Stimulated activated CD8-positive, alpha-beta memory T cell treated with anti-CD3 and anti-CD28 coated beads, Interleukin-4, amount 100 ng/mL, for 48 hours (primary cell): ENCODE measurements around the gene CCDC13.

Source experiments
- DNase-seq: peaks from one replicate; pipeline ENCODE4 v3.0.0-alpha.2; 2020

The CCDC13 gene

GRCh38 chr3:42795621-42796181, 22.6 kb upstream of the CCDC13 start:
- no peak for DNase-seq

- no peak for DNase-seq
Measured at GRCh38 chr3:42790714-42791229, 17.7 kb upstream of the CCDC13 start.

DNA sequence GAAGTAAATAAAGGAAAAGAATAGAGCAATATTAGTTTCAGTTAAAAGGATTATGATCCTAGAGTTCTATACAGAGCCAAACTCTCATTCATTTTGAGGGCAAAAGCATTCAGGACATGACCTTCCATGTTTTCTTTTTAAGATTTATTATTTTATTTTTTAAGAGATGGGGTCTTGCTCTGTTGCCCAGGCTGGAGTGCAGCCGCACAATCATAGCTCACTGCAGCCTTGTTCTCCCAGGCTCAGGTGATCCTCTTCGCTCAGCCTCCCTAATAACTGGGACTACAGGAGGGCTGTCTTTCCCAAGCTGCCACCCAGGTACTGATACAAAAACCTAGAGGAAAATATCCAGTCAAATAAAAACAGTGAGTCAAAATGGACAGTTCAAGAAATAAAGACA, 13.6 kb upstream of the CCDC13 start:
- DNase-seq, result no peak

DNA sequence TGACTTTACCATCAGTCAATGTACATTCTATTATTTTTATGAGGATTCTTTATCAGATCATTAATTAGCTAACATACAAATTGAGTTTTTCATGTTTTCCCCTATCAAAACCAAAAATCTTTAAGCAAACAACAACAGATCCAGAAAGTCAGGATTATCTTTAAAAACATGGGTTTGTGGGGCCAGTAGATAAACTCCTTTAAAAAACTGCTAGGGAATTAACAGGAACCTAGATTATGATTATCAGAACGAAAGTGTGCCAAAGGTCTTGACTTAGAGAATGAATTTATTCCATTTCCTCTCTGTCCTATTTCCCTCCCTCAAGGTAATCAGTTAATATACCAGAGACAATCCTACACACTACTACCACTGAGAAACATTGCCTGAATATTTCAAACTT, 13.2 kb upstream of the CCDC13 start:
- DNase-seq, result no peak

GRCh38 chr3:42780892-42781700, 8.0 kb upstream of the CCDC13 start:
- DNase-seq, result no peak

- DNase-seq, result no peak
Measured at GRCh38 chr3:42780398-42780797, 7.3 kb upstream of the CCDC13 start.

DNA sequence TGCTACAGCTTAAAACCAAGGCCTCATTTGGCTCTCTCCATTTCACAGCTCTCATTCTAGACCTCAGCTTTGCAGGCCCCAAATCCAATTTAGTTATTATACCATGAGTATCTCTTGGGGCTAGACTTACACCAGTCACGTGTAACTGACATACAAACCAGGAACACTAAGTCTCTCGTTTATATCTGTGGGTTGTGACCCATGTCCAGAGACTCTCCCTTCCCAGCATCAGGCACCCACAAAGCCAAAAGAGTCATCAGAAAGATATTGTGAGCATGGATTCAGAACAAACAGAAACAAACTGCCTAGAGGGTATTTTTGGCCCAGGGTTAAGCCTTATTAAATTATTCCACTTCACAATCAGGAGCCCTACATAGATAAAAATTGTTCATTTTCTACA, 5.6 kb upstream of the CCDC13 start:
- no peak for DNase-seq

- DNase-seq, result no peak
Measured at GRCh38 chr3:42773409-42773751, 327 bp upstream of the CCDC13 start.

DNA sequence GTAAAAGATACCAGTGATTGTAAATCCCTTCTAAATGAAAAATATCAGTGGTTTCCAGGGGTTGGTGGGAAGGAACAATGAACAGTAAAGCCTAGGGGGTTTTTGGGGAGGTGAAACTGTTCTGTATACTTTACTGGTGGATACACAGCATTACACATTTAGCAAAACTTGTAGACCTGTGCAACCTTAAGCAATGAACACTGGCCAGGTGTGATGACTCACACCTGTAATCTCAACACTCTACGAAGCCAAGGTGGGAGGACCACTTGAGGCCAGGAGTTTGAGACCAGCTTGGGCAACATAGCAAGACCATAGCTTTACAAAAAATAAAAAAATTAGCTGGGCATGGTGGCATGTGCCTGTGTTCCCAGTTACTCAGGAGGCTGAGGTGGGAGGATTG, 1.8 kb downstream of the CCDC13 start:
- DNase-seq, result no peak

DNA sequence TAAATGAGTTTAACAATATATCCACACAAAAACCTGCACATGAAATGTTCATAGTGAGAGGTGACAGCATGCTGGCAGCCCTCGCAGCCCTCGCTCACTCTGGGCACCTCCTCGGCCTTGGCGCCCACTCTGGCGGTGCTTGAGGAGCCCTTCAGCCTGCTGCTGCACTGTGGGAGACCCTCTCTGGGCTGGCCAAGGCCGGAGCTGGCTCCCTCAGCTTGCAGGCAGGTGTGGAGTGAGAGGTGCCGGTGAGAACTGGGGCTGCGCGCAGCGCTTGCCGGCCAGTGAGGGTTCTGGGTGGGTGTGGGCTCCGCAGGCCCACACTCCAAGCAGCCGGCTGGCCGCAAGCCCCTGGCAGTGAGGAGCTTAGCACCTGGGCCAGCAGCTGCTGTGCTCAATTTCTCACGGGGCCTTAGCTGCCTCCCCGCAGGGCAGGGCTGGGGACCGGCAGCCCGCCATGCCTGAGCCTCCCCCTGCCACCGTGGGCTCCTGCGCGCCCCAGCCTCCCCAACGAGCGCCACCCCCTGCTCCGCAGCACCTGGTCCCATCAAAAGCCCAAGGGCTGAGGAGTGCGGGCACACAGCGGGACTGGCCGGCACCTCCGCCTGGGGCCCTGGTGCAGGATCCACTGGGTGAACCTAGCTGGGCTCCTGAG, 3.4 kb downstream of the CCDC13 start:
- DNase-seq, result no peak

DNA sequence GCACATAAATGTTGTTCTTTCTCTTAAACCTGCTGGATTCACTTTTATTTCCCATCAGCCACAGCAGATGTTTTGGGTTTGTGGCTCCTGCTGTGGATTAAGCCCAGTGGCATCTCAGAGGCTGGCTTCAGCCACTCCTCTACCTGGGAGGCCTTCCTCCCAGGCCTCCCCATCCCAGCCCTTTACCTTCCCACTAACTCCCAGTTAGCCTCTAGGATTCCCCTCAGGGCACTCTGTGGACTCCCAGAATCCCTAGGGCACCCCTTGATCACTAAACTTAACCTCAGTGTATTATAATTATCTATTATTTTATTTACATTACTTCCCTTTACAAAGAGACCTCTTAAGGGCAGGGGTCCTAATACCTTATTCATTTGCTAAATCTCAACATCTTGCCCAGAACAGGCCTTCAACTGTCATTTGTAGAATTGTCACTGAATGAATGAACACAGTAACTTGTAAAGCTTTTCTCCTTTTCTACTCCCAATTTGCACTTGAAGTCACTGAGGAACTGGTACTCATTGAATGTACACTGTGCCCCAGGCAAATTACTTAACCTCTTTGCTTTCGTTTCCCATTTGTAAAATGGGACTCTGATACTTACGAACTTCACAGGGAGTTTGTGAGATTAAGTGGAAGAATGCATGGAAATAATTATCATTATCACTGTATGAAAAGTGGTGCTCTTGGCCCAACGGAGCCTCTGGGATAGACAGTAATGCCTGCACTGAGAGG, 8.3 kb downstream of the CCDC13 start:
- DNase-seq, result no peak

GRCh38 chr3:42764115-42764514, 8.9 kb downstream of the CCDC13 start:
- no peak for DNase-seq

- no peak for DNase-seq
Measured at GRCh38 chr3:42763021-42763420, 10.0 kb downstream of the CCDC13 start.

DNA sequence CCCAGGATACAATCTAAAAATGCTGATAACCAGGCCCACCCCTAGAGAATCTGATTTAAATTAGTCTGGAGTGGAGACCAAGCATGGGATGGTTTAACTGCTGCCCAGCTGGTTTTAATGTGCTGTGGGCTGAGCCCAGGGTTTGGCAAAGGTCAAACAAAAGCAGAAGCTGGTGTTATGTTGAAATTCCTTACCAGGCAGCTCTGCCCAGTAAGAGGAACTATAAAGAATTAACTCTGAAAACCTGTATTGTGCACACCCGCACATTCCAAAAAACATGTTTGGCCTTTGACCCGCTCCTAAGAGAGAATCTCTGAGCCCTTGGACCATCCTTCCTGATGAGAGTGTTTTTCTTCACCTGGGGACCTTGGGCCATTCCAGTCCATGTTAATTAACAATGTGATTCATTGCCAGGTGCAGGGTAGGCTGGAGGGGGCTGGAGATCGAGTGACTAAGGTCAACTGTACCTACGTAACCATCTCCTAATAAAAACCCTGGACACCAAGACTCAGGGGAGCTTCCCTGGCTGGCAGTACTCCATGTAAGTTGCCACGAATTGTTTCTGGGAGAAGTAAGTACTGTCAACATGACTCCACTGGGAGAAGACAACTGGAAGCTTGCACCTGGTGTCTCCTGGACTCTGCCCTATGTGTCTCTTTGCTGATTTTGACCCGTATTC, 10.9 kb downstream of the CCDC13 start:
- no peak for DNase-seq

- peak; percentile 5 for DNase-seq
Measured at GRCh38 chr3:42758126-42758525, 14.9 kb downstream of the CCDC13 start.

DNA sequence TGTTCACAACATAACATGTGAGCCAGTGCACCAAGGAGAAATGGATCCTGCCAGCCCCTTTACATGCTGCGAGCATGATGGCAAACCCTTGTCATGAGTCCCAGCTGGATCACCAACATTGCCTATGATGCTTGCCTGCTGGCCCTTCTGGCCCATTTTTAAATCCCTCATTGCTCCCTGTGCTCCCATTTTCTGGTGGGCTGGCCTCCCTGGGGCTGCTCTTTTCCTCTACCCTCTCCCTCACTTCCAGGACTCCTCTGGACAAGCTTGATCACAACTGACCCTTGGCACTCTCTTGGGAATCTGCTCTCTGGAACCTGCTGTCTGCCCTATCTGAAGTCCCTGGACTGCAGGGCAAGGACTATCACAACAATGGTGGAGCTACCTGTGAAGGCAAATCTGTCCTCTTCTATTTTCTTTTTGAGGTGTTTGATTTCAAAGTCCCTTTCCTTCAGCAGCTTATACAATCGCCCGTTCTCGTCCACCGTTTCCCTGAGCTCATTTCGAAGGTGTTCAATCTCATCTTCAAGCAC, 16.3 kb downstream of the CCDC13 start:
- peak; percentile 8 for DNase-seq

DNA sequence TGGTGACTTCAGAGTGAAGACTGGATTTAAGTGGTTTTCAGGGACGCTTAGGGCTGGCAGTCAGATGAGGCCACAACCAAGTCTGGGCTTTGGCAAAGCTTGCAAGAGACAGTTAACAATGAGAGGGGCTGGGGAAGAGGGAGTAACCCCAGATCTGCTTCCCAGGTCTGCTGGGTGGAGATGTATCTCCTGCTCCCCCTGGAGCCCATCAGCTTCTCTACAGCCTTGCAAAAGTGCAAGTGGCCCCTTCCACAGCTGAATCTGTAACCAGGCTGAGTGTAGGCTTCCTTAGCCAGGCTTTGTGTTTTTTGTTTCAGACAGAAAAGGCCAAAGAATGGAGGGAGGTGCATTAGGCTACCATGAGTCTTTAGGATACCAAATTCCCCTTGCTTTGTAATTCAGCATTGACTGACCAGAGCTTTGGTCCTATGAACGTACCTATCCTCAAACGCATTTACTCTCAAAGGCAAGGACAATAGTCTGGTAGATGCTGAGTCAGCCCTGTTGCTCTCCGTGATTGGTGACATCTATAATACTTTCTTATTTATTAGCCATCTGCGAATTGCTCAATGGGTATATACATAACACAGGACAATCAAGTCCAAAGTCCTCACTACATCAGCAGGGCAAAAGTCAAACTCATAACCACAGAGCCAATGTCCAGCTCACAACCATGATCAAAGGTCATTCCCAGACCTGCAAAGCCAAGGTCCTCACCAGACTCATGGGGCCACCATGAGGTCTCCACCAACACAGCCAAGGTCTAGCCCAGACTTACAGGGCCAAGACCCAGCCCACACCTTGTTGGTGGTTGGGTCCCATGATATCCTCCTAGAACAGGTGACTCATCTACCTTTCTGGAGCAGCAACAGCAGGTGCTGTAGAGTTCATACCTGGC, 17.1 kb downstream of the CCDC13 start:
- DNase-seq, result peak; percentile 25

GRCh38 chr3:42753757-42754156, 19.3 kb downstream of the CCDC13 start:
- peak; percentile 13 for DNase-seq

GRCh38 chr3:42752961-42753360, 20.1 kb downstream of the CCDC13 start:
- DNase-seq, result no peak

DNA sequence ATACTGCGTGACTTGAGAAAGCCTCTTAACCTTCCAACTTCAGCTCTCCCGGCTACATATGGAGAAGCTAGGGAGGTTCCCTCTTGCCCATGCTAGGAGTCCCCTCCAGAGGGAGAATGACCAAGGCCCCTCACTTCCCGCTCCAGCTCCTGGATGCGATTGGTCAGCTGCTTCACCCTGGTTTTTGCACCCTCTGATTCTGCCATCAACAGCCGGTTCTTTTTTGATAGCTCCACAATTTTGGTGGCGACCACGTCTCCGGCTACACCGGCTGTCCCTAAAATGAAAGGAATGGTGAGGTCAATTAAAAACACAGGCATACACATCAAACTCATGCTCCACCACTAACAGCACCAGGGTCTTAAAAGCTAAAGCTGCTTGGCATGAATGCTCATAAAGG, 20.6 kb downstream of the CCDC13 start:
- no peak for DNase-seq

DNA sequence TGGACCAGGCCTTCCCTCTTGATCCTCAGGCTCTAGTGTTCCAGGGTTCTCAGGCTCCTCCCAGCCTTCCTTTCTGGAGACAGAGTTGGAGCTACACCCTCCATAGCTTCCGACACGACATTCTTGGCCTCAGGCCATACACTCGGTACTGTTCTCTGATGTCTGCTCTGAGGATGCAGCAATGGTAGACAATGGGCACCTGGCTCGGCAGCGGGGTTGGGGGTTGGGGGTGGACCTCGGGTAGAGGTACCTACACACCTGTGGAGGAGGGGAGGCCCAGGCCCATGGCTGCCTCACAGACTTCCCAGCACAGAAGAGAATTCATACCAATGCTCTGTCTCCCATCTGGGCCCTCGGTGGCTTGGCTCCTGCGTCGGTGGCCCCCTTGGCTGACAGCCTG, 21.4 kb downstream of the CCDC13 start:
- DNase-seq, result peak; percentile 16

GRCh38 chr3:42750834-42751233, 22.2 kb downstream of the CCDC13 start:
- peak; percentile 7 for DNase-seq
